ENCODE data around the gene BANF1. TPM values are rescaled to one million over a fixed set of nuclear protein-coding genes. Genes with fewer than 3 reads are reported as not detected.

Gene BANF1
- total and polyA plus RNA-seq, 9 of the 15 experiments (the other 6 are each of a cell fraction or from before 2014, with no cell fraction given), result 108 to 651 (median 263) TPM

GRCh38 chr11:65988791-65989592, 13.3 kb upstream of the BANF1 start (continued):
- TF ChIP-seq ZBTB5 (IDR thresholded peaks at IDR 0.05), result no peak
- TF ChIP-seq EP400 (IDR thresholded peaks at IDR 0.05), result no peak
- no peak for TF ChIP-seq COPS2 (conservative IDR thresholded peaks at IDR 0.05)
- TF ChIP-seq PHF21A (IDR thresholded peaks at IDR 0.05; ENCODE audit: borderline replicate concordance, low read depth), result no peak
- TF ChIP-seq FOXA3 (CRISPR knock-in tag; conservative IDR thresholded peaks at IDR 0.05 in 1 of 2, IDR thresholded peaks at IDR 0.05 in 1 of 2), result no peak
- TF ChIP-seq RREB1 (CRISPR knock-in tag; IDR thresholded peaks at IDR 0.05), result no peak
- no peak for TF ChIP-seq MTA2 (IDR thresholded peaks at IDR 0.05; ENCODE audit: low read depth)
- TF ChIP-seq ZFP1 (CRISPR knock-in tag; IDR thresholded peaks at IDR 0.05), result no peak
- TF ChIP-seq ZNF184 (CRISPR knock-in tag; IDR thresholded peaks at IDR 0.05), result no peak
- peak; percentile 33; the same call in 1 of the 2 replicates for TF ChIP-seq XRCC5 (IDR thresholded peaks at IDR 0.05; ENCODE audit: low read depth, low read length)
- TF ChIP-seq ZNF511 (CRISPR knock-in tag; IDR thresholded peaks at IDR 0.05), result no peak
- no peak for TF ChIP-seq ZNF212 (CRISPR knock-in tag; IDR thresholded peaks at IDR 0.05)
- no peak for TF ChIP-seq POLR2H (tag; IDR thresholded peaks at IDR 0.05; ENCODE audit: low read depth)
- TF ChIP-seq ZNF561 (CRISPR knock-in tag; conservative IDR thresholded peaks at IDR 0.05), result no peak
- no peak for TF ChIP-seq NCOA6 (IDR thresholded peaks at IDR 0.05)
- TF ChIP-seq NFIC (IDR thresholded peaks at IDR 0.05), result peak; percentile 56; the same call in 1 of the 2 replicates
- no peak for TF ChIP-seq NELFE (IDR thresholded peaks at IDR 0.05; ENCODE audit: insufficient read depth, insufficient read length)
- TF ChIP-seq ILK (tag; IDR thresholded peaks at IDR 0.05; ENCODE audit: borderline replicate concordance, low read depth), result no peak
- no peak for TF ChIP-seq HNRNPL (IDR thresholded peaks at IDR 0.05; ENCODE audit: low read depth, low read length)
